ENCODE measurements around the gene DNAJC25.
A peak's percentile ranks its signal among the peaks of the same experiment; 100 is the strongest.
"Not testable (repeated sequence)": the region's sequence is repeated elsewhere in the genome, so short reads cannot be mapped to it uniquely, and the experiment has no call there.

Gene DNAJC25

DNA sequence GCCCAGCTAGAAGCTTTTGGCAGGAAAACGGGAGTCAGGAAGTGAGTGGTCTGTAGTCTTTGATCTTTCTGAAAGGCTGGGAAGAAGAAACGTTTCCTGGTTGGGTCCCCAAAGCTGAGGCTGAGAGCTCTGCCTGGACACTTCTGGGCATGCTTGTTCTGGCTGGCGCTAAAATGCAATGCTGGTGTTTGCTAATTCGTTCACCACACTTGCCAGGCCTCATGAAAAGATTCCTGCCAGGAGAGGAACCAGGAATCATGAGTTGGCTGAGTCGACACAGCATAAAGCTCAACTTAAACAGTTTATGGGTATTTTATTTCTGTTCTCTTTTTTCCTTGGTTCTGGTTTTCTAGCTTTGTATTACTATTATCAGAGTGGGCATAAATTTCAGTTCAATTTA is 21.0 kb upstream of the DNAJC25 start:
- H3K4me3 ChIP-seq = no peak overlapping the region
- in situ Hi-C loops (cut with MboI; ENCODE audit: low sequenced_read_pairs) = no loop called here
- H3K36me3 ChIP-seq (replicated peaks) = no peaks in the 10 kb centered on the region
- H3K9me3 ChIP-seq = no peaks in the 10 kb centered on the region
- H3K27me3 ChIP-seq (ENCODE audit: low read depth) = no peaks in the 10 kb centered on the region
- DNase-seq (ENCODE audit: low spot score in 2 of 2) = no peak
- no peaks in the 10 kb centered on the region for H3K4me1 ChIP-seq

DNA sequence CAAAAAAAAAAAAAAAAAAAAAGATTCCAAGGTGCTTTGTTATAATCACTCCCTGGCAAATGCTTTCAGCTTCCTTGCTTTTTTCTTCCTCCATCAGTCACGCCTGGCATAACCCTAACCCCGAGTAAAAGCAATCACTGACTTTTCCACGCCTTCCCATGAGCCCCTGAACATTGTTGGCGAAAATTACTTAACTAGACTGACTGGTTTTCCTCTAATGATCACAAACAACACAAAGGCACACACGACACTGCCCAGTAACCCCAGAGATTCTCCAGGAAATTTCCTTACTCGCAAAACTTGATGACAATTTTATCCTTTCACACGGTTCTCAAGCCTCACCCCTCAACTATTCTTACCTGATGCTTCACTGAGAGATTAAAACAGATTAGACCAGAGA is 20.3 kb upstream of the DNAJC25 start:
- Histone ChIP-seq H3K4me3 (no peak overlapping the region), H3K27me3 (ENCODE audit: low read depth) (no peaks in the 10 kb centered on the region), H3K36me3 (replicated peaks) (no peaks in the 10 kb centered on the region), H3K4me1 (no peaks in the 10 kb centered on the region), H3K9me3 (no peaks in the 10 kb centered on the region)
- in situ Hi-C loops (cut with MboI; ENCODE audit: low sequenced_read_pairs) = no loop called here
- no peak for DNase-seq (ENCODE audit: low spot score in 2 of 2)

DNA sequence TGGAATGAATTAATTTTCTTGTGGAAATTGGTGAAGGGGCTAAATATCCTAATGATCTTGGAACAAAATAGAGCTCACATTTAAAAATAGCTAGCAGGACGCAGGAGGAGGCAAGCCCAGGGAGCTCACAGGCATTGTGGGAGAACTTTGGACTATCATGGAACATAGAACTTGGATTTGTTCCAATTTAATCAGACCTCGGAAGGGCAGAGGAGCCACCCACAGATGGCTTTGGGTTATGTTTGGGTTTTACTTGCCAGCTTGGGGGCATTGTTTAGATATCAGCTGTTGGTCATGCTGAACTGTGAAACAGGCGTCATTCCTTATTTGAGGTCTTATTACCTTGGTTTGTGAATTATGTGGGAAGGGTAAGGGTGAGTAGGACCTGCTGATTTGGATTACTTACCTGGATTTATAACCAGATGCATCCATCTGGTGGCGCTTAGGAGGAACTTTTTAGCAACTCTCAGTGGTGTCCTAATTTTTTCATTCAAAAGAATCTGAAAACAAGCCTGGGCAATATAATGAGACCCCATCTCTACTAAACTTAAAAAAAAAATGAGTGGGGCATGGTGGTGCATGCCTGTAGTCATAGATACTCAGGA is 17.6 kb upstream of the DNAJC25 start:
- no peak overlapping the region for H3K4me3 ChIP-seq
- no peaks in the 10 kb centered on the region for H3K27me3 ChIP-seq (ENCODE audit: low read depth)
- no peaks in the 10 kb centered on the region for H3K4me1 ChIP-seq
- no peak for DNase-seq (ENCODE audit: low spot score in 2 of 2)
- in situ Hi-C loops (cut with MboI; ENCODE audit: low sequenced_read_pairs) = no loop called here
- H3K9me3 ChIP-seq = no peaks in the 10 kb centered on the region
- no peaks in the 10 kb centered on the region for H3K36me3 ChIP-seq (replicated peaks)

DNA sequence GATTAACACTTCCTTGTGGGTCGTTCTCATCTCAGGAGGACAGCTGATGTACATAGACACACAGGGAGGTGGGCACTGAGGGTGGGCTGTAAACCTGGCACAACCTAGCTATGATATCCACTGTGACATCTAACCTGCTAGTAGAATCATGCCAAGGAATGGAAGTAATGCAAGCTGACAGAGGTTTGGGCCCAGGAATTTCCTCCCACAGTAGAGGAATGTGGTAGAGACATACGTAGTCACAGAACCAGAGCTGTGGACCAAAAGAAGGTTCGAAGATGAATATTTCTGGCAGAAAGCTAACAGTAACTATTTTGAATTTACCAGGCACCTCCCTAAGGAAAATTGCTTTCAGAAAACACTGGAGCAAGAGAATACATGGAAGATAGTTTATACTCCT is 15.2 kb upstream of the DNAJC25 start:
- Histone ChIP-seq H3K9me3 (no peaks in the 10 kb centered on the region), H3K4me1 (no peaks in the 10 kb centered on the region), H3K4me3 (no peak overlapping the region), H3K27me3 (ENCODE audit: low read depth) (no peaks in the 10 kb centered on the region; the same call in 1 of the 2 replicates), H3K36me3 (replicated peaks) (no peaks in the 10 kb centered on the region)
- in situ Hi-C loops (cut with MboI; ENCODE audit: low sequenced_read_pairs) = no loop called here
- DNase-seq (ENCODE audit: low spot score in 2 of 2) = no peak

DNA sequence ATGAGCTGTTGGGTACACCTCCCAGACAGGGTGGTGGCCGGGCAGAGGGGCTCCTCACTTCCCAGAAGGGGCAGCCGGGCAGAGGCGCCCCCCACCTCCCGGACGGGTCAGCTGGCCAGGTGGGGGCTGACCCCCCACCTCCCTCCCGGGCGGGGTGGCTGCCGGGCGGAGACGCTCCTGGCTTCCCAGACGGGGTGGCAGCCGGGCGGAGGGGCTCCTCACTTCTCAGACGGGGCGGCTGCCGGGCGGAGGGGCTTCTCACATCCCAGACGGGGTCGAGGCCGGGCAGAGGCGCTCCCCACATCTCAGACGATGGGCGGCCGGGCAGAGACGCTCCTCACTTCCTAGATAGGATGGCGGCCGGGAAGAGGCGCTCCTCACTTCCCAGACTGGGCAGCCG is 13.8 kb upstream of the DNAJC25 start:
- H3K36me3 ChIP-seq (replicated peaks); H3K9me3 ChIP-seq; in situ Hi-C loops (cut with MboI; ENCODE audit: low sequenced_read_pairs); H3K27me3 ChIP-seq (ENCODE audit: low read depth); H3K4me1 ChIP-seq; DNase-seq (ENCODE audit: low spot score in 2 of 2); H3K4me3 ChIP-seq: not testable (repeated sequence)

DNA sequence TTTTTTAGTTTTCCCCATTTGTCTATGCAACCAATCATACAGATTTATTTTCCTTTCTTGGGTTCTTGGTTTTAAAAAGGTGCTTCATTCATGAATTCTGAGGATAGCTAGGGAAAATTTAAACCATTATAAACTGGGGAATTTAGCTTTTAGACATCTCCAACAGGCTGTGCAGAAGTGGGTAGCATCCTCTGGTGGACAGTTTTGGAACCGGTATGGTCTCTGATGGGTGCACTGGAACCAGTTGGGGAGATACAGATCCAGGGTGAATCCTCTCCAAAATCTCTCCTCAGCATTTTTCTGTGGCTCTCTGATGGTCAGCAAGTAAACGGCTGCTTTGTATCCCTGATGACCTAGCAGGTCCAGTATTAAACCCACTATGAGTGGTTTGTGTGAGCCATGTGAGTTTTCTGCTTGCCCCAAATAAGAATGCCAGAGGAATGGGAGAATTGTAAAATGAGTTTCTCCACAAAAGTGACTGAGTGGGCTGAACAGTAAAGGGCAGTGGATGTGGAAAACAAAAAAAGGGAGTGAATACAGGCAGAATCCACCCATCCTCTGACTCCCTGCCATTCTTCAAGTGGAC is 9.1 kb upstream of the DNAJC25 start:
- in situ Hi-C loops (cut with MboI; ENCODE audit: low sequenced_read_pairs) = no loop called here
- Histone ChIP-seq H3K36me3 (replicated peaks) (no peaks in the 10 kb centered on the region), H3K27me3 (ENCODE audit: low read depth) (no peaks in the 10 kb centered on the region; the same call in 1 of the 2 replicates), H3K9me3 (no peaks in the 10 kb centered on the region), H3K4me3 (no peak overlapping the region), H3K4me1 (no peaks in the 10 kb centered on the region; the same call in 1 of the 2 replicates)
- peak in 1 of 2 experiments; percentile 38 for DNase-seq (ENCODE audit: low spot score in 2 of 2)

DNA sequence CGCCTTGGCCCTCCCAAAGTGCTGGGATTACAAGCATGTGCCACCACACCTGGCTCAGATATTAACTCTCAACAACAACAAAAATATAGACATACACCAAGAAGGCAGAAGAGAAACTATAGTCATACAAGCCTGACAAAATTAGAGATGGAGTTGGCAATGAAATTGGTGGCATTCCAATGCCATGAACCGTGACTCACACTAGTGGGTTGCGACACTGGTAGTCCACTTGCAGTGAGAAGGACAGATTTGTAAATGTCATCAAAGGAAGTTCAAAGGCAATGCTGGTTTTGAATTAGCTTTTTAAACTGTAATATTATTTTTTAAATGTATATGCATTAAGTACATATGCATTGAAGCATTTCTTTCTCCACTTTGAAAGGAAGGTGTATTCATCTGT is 8.5 kb upstream of the DNAJC25 start:
- Histone ChIP-seq H3K4me3 (no peak overlapping the region), H3K36me3 (replicated peaks) (no peaks in the 10 kb centered on the region), H3K4me1 (no peaks in the 10 kb centered on the region; the same call in 1 of the 2 replicates), H3K27me3 (ENCODE audit: low read depth) (no peaks in the 10 kb centered on the region; the same call in 1 of the 2 replicates), H3K9me3 (no peaks in the 10 kb centered on the region)
- in situ Hi-C loops (cut with MboI; ENCODE audit: low sequenced_read_pairs) = no loop called here
- DNase-seq (ENCODE audit: low spot score in 2 of 2) = no peak

DNA sequence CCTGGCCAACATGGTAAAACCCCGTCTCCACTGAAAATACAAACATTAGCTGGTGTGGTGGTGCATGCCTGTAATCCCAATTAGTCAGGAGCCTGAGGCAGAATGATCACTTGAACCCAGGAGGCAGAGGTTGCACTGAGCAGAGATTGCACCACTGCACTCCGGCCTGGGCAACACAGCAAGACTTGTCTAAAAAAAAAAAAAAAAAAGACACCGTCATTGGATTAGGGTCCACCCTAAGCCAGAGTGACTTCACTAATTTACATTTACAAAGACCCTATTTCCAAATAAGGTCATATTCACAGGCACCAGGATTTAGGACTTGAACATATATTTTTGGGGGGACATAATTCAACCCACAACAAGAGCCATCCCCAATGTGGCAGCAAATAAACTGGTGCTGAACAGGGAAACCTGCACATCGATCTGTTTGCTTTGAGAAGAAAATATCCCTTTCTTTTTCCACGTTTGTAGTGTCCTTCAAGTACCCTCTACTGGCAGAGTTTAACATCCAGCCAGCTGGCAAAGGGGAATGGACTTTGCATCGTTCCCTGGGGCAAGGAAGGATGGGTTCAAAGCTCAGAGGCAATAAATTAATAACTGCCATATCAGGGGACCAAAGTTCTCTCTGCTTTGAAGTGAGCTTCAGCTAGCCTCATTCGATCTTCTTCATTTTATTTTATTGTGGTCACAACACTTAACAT is 3.7 kb upstream of the DNAJC25 start:
- DNase-seq (ENCODE audit: low spot score in 2 of 2) = no peak

DNA sequence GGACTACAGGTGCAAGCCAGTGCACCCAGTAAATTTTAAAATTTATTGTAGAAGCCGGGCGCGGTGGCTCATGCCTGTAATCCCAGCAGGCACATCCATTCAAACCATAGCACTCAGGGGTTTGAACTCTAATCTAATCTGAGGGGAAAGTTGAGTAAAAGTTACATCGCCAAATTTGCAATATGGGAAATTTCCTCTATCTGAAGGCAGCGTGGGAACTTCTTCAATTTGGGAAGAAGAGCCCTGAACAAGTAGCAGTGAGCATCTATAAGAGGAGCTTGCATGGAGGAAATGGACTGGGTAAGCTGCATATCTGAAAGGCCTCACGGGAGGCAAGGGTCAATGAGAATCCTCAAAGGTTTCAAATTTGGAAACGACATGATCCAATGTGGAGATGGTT is 2.7 kb upstream of the DNAJC25 start:
- in situ Hi-C loops (cut with MboI; ENCODE audit: low sequenced_read_pairs) = no loop called here

More for the DNA sequence above, 3.7 kb upstream of the DNAJC25 start:
- Histone ChIP-seq H3K4me1 (peaks cover 6% of the 10 kb centered on the region; the same call in 1 of the 2 replicates), H3K27me3 (ENCODE audit: low read depth) (no peaks in the 10 kb centered on the region), H3K4me3 (no peak overlapping the region), H3K9me3 (no peaks in the 10 kb centered on the region), H3K36me3 (replicated peaks) (no peaks in the 10 kb centered on the region)
- in situ Hi-C loops (cut with MboI; ENCODE audit: low sequenced_read_pairs) = no loop called here

DNA sequence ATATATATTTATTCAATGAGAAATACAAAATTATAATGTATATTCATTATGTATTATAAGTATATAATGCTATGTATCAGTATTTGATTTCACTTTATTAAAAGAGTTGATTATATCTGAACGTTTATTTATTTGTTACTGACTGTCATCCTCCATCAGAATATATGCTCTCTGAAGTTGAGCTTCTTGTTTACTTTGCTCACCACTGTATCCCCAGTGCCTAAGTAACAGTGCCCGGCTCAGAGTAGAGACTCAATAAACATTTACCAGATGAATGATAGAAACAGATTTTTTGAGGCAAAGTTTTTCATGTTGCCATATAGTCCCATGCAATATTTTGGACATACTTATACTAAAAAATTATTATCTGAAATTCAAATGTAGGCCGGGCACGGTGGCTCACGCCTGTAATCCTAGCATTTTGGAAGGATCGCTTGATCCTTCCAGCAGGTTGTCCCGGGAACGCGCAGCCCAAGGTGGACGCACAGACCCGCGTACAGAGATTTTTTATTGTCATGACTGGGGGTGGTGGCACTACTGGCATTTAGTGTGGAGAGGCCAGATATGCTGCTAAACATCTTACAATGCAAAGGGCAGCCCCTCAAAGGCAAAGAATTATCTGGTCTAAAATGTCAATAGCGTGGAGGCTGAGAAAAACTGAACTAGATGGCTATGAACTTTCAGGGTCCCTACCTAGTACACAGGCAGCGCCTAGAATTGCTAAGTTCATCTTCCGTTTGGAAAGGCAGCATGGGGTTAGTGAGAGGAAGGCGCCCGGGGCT is 761 bp upstream of the DNAJC25 start:
- in situ Hi-C loops (cut with MboI; ENCODE audit: low sequenced_read_pairs) = no loop called here
- Histone ChIP-seq H3K36me3 (replicated peaks) (no peaks in the 10 kb centered on the region), H3K27me3 (ENCODE audit: low read depth) (no peaks in the 10 kb centered on the region), H3K9me3 (no peaks in the 10 kb centered on the region), H3K4me1 (peaks cover 10% of the 10 kb centered on the region), H3K4me3 (peak overlapping the region; percentile 65)
- peak in 1 of 2 experiments; percentile 13 for DNase-seq (ENCODE audit: low spot score in 2 of 2)

More for the DNA sequence above, 2.7 kb upstream of the DNAJC25 start:
- peaks cover 9% of the 10 kb centered on the region for H3K4me1 ChIP-seq
- H3K36me3 ChIP-seq (replicated peaks) = no peaks in the 10 kb centered on the region
- no peak for DNase-seq (ENCODE audit: low spot score in 2 of 2)
- no peaks in the 10 kb centered on the region for H3K27me3 ChIP-seq (ENCODE audit: low read depth)
- H3K9me3 ChIP-seq = no peaks in the 10 kb centered on the region
- no peak overlapping the region for H3K4me3 ChIP-seq

DNA sequence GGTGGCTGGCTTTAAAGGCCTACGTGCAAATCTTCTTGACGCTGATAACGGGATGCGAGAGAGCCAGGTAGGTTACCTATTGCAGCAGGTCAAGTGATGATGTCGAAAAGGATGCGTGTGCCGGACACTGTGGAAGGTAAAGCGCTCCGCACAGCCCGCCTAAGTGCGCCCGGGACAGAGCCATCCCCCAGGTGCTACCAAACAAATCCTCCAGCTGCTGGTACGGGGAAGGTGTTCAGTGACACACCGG is 245 bp upstream of the DNAJC25 start:
- DNase-seq (ENCODE audit: low spot score in 2 of 2) = no peak
- no peaks in the 10 kb centered on the region for H3K27me3 ChIP-seq (ENCODE audit: low read depth)
- H3K36me3 ChIP-seq (replicated peaks) = no peaks in the 10 kb centered on the region
- peak overlapping the region; percentile 65 for H3K4me3 ChIP-seq
- no peaks in the 10 kb centered on the region for H3K9me3 ChIP-seq
- in situ Hi-C loops (cut with MboI; ENCODE audit: low sequenced_read_pairs) = no loop called here
- H3K4me1 ChIP-seq = peaks cover 10% of the 10 kb centered on the region

DNA sequence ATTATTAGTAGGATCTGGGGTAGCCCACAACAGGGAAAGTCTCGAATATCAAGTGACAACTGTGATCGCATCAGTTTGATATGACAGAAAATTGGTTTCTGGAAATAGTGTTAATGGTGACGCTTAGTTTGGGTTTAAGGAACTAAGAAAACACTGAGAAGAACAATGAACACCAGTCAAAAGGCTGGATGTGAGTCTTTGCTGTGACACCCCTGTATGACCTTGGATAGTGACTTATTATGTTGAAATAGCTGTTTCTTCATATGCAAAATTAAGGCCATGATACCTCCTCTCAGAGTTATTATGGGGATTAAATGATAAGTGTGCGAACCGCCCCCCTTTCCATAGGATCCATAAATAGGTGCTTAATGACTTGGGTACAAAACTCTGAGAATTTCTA is 926 bp downstream of the DNAJC25 start:
- Histone ChIP-seq H3K36me3 (replicated peaks) (no peaks in the 10 kb centered on the region), H3K9me3 (no peaks in the 10 kb centered on the region), H3K4me3 (peak overlapping the region; percentile 65), H3K27me3 (ENCODE audit: low read depth) (no peaks in the 10 kb centered on the region), H3K4me1 (peaks cover 10% of the 10 kb centered on the region)
- in situ Hi-C loops (cut with MboI; ENCODE audit: low sequenced_read_pairs) = no loop called here
- peak in 1 of 2 experiments; percentile 51 for DNase-seq (ENCODE audit: low spot score in 2 of 2)

DNA sequence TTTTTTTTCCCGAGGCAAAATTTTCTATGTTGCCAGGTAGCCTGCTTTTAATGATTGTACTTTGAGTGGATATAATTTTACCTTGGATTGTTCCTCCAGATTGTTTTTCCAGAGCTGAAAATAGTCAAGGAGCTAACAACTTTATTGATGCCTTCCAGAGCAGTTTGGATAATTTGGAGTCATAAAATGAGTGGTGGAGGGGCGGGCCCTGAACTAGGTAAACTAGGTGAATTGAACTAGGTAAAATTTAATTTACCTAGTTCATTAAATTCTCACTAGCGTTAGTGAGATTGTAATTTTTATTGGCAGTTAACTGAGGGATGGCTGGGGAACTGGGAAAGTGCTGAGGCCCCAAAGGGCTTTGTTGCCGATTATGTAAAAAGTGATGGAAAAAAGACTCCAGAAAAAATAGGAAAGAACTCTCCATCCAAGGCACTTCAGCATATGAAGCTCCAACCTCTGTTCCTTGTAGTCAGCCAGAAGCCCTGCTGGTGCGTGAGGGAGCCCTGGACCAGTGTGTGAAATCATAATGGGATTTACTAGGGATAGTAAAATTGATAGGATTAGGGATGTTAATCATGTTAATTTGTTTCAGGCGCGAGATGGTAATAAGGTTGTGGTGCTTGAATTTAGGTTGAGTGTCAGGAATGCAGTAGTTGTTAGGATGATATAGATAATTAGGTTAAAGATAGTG is 1.7 kb downstream of the DNAJC25 start:
- in situ Hi-C loops (cut with MboI; ENCODE audit: low sequenced_read_pairs) = no loop called here
- Histone ChIP-seq H3K4me1 (peaks cover 12% of the 10 kb centered on the region), H3K4me3 (peak overlapping the region; percentile 65), H3K36me3 (replicated peaks) (no peaks in the 10 kb centered on the region), H3K9me3 (no peaks in the 10 kb centered on the region), H3K27me3 (ENCODE audit: low read depth) (no peaks in the 10 kb centered on the region)
- DNase-seq (ENCODE audit: low spot score in 2 of 2) = peak; percentile 17 to 22
